ENCODE measurements around the gene PCDHB2.
"Not testable (repeated sequence)": the region's sequence is repeated elsewhere in the genome, so short reads cannot be mapped to it uniquely, and the experiment has no call there.

PCDHB2 gene

DNA sequence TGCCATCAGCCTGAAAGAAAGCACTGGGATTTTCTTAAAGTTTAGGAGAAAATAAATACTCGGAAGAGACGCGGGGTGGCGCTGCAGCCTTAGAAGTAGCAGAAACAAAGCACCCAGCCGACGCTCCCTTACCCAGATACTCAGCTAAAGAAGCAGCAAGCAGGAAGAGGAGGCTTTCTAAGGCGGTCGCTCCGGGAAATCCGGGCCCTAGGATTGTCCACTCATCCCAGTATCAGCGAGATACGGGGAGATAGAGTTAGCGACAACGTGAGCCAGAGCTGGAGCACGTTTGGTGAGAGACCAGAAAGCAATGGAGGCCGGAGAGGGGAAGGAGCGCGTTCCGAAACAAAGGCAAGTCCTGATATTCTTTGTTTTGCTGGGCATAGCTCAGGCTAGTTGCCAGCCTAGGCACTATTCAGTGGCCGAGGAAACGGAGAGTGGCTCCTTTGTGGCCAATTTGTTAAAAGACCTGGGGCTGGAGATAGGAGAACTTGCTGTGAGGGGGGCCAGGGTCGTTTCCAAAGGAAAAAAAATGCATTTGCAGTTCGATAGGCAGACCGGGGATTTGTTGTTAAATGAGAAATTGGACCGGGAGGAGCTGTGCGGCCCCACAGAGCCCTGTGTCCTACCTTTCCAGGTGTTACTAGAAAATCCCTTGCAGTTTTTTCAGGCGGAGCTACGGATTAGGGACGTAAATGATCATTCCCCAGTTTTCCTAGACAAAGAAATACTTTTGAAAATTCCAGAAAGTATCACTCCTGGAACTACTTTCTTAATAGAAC is at the start of gene PCDHB2:
Gene PCDHB2 (plus strand): TSS at position 135 of the 782 bp plus-strand sequence. CDS start 176 bp downstream, at position 311.
- DNase-seq, result peak; percentile 94

DNA sequence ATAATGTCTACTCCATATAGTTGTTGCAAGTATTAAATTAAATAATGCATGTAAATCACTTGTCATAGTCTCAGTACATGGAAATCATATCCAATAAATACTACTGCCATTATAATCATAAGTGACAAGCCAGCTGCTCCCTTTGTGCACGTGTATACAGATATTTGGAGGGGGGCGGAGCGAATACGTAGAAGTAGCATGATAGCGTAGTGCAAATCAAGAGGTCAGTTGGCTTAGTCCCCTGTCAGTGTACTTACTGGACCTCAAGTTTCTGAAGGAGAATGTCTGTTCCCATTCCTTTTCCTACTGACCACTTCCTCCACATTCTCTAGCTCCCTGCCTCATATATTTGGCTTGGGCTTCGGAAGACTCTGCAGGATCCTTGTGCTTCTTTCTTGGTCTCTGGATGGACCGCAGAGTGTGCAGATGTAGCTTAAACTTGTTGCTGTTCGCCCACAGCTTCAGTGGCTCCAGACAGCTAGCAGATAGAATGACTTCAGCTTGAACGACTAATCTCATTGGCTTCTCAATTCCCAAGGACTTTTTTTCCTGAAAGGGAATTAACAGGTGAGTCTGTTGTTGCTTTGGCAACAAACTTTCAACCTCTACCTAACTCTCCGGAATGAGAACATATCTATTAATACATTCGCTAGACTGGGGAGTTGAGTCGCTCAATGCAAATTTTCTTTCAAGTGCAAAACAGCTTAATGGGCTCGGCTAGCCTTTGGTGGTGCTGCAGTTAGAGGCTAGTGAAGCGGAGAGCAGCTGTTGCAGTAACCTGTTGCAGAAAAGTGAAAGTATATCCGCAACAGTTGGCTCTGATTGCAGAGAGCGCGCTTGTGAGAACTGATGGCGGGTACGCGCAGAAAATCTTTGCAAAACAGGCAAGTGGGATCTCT is 43.5 kb upstream of the PCDHB2 start, which contains the start of gene PCDHB1:
Gene PCDHB1 (plus strand): TSS at position 753 of the 899 bp plus-strand sequence. CDS start 97 bp downstream, at position 850.
- peak; percentile 75 for DNase-seq

DNA sequence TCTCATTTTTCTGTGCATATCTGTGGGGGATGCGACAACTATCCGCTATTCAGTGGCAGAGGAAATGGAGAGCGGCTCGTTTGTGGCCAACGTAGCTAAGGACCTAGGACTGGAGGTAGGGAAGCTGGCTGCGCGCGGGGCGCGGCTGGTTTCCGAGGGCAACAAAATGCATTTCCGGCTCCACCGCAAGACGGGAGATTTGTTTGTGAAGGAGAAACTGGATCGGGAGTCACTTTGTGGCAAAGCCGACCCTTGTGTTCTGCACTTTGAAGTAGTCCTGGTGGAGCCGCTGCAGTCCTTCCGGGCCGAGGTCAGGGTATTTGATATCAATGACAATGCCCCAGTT is 42.9 kb upstream of the PCDHB2 start:
- peak; percentile 75 for DNase-seq

DNA sequence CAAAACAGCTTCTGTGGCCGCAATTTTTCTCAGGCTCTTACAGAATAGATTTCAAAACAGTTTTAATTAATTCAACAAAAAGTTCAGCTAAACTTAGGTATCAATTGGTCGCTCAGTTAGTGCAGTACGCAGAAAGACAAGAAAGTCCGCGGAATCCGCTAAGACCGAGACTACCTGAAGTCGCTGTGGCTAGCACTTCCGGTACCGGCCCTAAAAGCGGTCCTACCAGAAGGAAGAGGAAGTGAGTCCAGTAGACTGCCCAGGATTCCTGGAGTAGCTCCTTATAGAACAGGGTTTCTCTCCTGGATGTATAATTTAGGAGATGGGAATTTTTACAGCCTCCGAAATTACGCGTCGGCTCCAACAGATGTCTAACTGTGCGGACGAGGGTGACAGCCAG is 16.6 kb upstream of the PCDHB2 start:
- no peak for DNase-seq

DNA sequence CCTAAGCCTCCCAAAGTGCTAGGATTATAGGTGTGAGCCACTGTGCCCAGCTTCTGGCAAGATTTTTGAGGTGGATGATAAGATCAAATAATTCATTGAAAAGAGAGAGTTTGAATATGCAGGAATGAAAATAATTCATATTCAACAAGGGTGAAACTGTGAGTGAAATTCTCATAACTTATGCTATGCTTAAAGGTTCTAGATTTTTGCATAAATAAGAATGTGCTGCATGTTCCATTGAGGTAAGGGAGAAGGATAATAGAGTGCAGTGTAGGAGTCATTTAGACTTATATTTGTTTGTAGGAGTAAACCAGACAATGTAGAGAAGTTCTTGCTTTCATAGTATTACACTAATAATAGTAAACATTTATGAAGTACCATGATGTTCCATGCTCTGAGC is 12.2 kb upstream of the PCDHB2 start:
- DNase-seq, result no peak

DNA sequence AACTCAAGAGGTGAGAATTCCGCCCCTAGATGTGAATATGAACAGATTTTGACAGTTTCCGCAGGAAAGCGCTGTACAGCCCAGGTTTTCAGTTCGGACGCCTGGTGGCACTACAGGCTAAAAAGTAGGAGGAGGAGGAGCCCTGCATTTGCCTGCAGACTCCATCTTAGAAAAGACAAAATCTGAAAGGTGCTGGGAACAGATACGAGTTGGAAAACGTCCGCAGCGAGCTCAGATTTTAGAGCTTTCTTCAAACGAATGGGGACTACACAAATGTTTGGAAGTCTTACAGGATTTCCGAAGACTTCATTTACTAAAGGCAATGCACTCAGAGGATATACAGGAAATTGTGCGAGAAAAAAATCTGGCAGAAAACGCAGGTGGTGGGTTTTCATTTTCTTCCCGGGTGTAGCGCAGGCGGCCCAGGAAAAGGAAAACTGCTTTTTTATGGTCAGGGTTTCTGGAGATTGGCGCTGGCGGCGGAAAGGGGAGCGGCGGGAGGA is 9.9 kb upstream of the PCDHB2 start:
- DNase-seq, result peak; percentile 89

DNA sequence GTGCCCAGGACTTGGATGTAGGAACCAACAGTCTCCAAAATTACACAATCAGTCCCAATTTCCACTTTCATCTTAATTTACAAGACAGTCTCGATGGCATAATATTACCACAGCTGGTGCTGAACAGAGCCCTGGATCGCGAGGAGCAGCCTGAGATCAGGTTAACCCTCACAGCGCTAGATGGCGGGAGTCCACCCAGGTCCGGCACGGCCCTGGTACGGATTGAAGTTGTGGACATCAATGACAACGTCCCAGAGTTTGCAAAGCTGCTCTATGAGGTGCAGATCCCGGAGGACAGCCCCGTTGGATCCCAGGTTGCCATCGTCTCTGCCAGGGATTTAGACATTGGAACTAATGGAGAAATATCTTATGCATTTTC is 837 bp downstream of the PCDHB2 start:
- no peak for DNase-seq

DNA sequence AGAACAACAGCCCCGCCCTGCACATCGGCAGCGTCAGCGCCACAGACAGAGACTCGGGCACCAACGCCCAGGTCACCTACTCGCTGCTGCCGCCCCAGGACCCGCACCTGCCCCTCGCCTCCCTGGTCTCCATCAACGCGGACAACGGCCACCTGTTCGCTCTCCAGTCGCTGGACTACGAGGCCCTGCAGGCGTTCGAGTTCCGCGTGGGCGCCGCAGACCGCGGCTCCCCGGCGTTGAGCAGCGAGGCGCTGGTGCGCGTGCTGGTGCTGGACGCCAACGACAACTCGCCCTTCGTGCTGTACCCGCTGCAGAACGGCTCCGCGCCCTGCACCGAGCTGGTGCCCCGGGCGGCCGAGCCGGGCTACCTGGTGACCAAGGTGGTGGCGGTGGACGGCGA is 1.8 kb downstream of the PCDHB2 start:
- not testable (repeated sequence) for DNase-seq

DNA sequence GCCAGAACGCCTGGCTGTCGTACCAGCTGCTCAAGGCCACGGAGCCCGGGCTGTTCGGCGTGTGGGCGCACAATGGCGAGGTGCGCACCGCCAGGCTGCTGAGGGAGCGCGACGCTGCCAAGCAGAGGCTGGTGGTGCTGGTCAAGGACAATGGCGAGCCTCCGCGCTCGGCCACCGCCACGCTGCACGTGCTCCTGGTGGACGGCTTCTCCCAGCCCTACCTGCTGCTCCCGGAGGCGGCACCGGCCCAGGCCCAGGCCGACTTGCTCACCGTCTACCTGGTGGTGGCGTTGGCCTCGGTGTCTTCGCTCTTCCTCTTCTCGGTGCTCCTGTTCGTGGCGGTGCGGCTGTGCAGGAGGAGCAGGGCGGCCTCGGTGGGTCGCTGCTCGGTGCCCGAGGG is 2.2 kb downstream of the PCDHB2 start:
- not testable (repeated sequence) for DNase-seq

DNA sequence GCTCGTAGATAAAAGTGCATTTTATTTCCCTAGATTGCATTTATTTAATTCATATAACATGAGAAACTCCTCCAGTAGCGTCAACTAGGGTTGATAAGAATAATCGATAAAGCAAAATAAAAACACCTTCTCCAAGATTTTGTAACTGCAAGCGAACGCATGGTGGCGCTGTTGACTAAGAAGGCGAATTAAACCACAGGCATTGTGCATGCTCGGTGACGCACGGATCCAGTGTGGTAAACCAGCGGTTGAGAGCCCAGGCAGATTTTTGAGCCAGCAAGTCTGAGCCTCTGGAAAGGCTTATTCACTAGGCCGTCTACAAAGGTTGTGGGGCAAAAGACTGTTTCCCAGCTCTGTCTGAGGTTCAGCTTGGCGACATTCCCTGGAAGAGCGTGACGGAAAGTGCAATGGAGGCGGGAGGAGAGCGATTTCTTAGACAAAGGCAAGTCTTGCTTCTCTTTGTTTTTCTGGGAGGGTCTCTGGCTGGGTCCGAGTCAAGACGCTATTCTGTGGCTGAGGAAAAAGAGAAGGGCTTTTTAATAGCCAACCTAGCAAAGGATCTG is 5.9 kb downstream of the PCDHB2 start, which contains the start of gene PCDHB3:
Gene PCDHB3 (plus strand): TSS at position 231 of the 563 bp plus-strand sequence. CDS start 177 bp downstream, at position 408.
- peak; percentile 72 for DNase-seq

DNA sequence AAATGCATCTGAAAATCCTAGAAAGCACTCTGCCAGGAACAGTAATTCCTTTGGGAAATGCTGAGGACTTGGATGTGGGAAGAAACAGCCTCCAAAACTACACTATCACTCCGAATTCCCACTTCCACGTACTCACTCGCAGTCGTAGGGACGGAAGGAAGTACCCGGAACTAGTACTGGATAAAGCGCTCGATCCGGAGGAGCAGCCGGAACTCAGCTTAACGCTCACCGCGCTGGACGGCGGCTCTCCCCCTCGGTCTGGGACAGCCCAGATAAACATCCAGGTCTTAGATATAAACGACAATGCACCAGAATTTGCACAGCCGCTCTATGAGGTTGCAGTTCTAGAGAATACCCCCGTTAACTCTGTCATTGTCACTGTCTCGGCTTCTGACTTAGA is 6.6 kb downstream of the PCDHB2 start:
- DNase-seq, result no peak

DNA sequence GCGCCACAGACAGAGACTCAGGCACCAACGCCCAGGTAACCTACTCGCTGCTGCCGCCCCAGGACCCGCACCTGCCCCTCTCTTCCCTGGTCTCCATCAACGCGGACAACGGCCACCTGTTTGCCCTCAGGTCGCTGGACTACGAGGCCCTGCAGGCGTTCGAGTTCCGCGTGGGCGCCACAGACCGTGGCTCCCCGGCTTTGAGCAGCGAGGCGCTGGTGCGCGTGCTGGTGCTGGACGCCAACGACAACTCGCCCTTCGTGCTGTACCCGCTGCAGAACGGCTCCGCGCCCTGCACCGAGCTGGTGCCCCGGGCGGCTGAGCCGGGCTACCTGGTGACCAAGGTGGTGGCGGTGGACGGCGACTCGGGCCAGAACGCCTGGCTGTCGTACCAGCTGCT is 7.7 kb downstream of the PCDHB2 start:
- not testable (repeated sequence) for DNase-seq

DNA sequence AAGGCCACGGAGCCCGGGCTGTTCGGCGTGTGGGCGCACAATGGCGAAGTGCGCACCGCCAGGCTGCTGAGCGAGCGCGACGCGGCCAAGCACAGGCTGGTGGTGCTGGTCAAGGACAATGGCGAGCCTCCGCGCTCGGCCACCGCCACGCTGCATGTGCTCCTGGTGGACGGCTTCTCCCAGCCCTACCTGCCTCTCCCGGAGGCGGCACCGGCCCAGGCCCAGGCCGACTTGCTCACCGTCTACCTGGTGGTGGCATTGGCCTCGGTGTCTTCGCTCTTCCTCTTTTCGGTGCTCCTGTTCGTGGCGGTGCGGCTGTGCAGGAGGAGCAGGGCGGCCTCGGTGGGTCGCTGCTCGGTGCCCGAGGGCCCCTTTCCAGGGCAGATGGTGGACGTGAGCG is 8.1 kb downstream of the PCDHB2 start:
- not testable (repeated sequence) for DNase-seq

DNA sequence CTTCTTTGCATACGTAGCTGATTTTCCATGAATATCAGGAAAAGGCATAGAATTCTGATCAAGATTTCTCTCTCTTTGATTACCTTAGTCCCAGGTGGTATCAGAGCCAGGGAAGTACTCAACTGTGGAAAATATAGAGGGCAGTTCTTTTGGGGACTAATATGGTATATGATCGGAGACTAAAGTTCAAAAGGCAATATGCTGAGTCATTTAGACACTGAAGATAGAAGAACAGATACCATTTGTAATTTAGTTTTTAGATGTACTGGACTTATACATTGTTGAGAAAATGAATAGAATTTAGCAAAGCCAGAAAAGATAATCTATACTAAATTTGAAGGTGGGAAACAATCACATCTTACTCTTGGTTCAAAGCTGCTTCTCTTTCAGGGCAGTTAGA is 10.9 kb downstream of the PCDHB2 start:
- no peak for DNase-seq

DNA sequence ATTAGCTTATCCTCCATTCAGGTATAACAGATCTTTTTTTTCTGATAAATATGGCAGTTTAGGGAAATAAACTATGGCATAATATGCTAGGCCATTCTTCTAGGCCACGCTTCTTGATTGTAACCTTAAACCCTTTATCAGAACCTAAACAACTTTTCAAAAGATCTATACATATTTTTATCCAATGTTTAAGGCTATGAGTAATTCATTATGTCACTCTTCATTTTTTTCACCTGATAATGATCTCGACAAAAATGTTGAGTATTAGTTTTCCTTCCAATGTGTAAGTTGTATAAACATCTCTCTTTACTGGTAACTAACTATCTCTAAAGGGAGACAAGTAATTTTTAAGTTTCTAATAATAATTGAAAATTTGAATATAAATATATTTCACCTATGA is 24.8 kb downstream of the PCDHB2 start:
- DNase-seq, result no peak

DNA sequence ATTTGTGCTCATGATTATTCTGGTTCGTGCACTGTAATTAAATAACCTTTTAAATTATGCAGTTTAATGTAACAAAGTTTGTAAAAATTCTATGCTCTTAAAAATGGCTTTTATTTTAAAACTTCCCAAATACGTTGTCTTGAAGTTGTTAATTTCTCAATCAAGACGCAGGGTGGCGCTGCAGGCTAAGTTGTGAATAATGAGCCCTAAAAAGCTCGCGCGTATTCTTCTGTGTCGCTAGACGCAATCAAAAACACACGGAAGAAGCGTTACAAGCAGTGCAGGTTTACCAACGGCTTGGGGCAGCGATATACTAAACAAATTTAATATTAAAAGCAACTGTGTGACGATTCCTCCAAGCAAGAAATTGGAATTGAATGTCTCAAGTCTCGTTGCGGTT is 27.1 kb downstream of the PCDHB2 start, which contains the start of gene PCDHB4:
Gene PCDHB4 (plus strand): TSS at position 256 of the 400 bp plus-strand sequence. CDS start 181 bp downstream, outside the sequence.
- peak; percentile 65 for DNase-seq

DNA sequence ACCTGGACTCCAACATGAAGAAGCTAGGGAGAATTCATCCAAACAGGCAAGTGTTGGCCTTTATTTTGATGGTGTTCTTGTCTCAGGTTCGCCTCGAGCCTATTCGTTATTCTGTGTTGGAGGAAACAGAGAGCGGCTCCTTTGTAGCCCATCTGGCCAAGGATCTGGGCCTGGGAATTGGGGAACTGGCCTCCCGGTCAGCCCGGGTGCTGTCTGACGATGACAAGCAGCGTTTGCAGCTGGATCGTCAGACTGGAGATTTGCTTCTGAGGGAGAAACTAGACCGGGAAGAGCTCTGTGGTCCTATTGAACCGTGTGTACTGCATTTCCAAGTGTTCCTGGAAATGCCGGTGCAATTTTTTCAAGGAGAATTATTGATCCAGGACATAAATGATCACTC is 27.6 kb downstream of the PCDHB2 start:
- peak; percentile 35 for DNase-seq

DNA sequence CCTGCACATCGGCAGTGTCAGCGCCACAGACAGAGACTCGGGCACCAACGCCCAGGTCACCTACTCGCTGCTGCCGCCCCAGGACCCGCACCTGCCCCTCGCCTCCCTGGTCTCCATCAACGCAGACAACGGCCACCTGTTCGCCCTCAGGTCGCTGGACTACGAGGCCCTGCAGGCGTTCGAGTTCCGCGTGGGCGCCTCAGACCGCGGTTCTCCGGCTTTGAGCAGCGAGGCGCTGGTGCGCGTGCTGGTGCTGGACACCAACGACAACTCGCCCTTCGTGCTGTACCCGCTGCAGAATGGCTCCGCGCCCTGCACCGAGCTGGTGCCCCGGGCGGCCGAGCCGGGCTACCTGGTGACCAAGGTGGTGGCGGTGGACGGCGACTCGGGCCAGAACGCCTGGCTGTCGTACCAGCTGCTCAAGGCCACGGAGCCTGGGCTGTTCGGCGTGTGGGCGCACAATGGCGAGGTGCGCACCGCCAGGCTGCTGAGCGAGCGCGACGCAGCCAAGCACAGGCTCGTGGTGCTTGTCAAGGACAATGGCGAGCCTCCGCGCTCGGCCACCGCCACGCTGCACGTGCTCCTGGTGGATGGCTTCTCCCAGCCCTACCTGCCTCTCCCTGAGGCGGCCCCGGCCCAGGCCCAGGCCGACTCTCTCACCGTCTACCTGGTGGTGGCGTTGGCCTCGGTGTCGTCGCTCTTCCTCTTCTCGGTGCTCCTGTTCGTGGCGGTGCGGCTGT is 29.2 kb downstream of the PCDHB2 start:
- not testable (repeated sequence) for DNase-seq

DNA sequence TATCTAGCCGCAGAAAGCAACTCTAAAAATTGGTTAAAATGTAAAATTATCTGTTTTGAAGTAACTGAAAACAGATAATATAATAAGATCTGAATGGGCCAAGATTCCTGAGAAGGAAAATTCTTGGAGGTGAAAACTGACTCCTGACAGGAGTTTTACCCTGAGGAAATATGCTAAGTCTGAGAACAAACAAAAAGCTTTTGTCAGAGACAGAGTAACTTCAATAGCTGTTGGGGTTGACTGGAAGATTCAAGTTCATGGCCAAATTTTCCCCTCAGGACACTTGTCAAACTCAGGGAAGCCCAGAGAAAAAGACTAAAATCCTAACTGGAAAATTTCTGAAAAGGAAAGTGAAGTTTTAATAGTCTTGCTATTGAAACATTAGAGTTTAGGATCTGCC is 32.9 kb downstream of the PCDHB2 start:
- no peak for DNase-seq

DNA sequence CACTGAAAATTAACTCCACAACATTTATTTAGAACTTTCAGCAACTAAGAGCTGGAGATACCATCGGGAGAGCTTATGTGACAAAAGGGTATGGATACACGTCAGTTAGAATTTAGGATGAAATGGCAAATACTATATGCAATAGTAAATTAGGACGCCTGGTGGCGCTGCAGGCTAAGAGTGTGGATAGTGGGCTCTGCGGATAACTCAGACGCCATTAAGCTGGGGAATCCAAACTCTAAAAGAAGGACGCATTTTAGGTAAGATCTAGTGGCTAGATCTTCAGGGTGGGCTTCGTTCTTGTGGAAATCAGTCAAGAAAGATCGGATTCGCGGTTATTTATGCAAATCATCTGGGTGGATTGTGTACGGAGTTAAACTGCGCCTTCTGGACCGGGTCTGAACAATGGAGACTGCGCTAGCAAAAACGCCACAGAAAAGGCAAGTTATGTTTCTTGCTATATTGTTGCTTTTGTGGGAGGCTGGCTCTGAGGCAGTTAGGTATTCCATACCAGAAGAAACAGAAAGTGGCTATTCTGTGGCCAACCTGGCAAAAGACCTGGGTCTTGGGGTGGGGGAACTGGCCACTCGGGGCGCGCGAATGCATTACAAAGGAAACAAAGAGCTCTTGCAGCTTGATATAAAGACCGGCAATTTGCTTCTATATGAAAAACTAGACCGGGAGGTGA is 40.8 kb downstream of the PCDHB2 start, which contains the start of gene PCDHB5:
Gene PCDHB5 (plus strand): TSS at position 177 of the 688 bp plus-strand sequence. CDS start 229 bp downstream, at position 406.
- DNase-seq, result peak; percentile 75

DNA sequence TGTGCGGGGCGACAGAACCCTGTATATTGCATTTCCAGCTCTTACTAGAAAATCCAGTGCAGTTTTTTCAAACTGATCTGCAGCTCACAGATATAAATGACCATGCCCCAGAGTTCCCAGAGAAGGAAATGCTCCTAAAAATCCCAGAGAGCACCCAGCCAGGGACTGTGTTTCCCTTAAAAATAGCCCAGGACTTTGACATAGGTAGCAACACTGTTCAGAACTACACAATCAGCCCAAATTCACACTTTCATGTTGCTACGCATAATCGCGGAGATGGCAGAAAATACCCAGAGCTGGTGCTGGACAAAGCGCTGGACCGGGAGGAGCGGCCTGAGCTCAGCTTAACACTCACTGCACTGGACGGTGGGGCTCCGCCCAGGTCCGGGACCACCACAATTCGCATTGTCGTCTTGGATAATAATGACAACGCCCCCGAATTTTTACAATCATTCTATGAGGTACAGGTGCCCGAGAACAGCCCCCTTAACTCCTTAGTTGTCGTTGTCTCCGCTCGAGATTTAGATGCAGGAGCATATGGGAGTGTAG is 41.4 kb downstream of the PCDHB2 start:
- DNase-seq, result no peak

Data from DMS53 (cell line).